Endodermal cell (in vitro differentiated cells): Measurements from ENCODE around the gene TMEM164. TPM values are rescaled to one million over a fixed set of nuclear protein-coding genes. Genes with fewer than 3 reads are reported as not detected.

ENCODE experiments used
- DNase-seq: peaks from one replicate; pipeline ENCODE4 v3.0.0-alpha.2; 2017
- H3K27ac ChIP-seq: 2 replicates; pipeline ENCODE4 v1.5.1; 2013; ENCODE audit warnings: mild to moderate bottlenecking, low read depth, low read length, moderate library complexity
- H3K27me3 ChIP-seq: 2 replicates; pipeline ENCODE4 v1.6.1; 2013; ENCODE audit warnings: mild to moderate bottlenecking, low read length, moderate library complexity; ENCODE audit not compliant: insufficient read depth, control insufficient read depth, poor library complexity, severe bottlenecking
- H3K36me3 ChIP-seq: 2 replicates; pipeline ENCODE4 v1.7.0; 2013; ENCODE audit warnings: mild to moderate bottlenecking, low read length, moderate library complexity; ENCODE audit not compliant: control insufficient read depth, insufficient read depth
- H3K4me1 ChIP-seq: one replicate; pipeline ENCODE4 v1.7.0; 2013; ENCODE audit warnings: low read length; ENCODE audit not compliant: control insufficient read depth, insufficient read depth
- H3K4me3 ChIP-seq: 2 replicates; pipeline ENCODE4 v1.5.1; 2013; ENCODE audit warnings: mild to moderate bottlenecking, low read length, moderate library complexity
- H3K9ac ChIP-seq: 2 replicates; pipeline ENCODE4 v1.6.1; 2013; ENCODE audit warnings: mild to moderate bottlenecking, low read length, moderate library complexity; ENCODE audit not compliant: poor library complexity, severe bottlenecking; ENCODE audit errors: extremely low read depth
- H3K9me3 ChIP-seq: 2 replicates; pipeline ENCODE4 v1.6.1; 2013; ENCODE audit warnings: mild to moderate bottlenecking, low read length, moderate library complexity; ENCODE audit not compliant: control insufficient read depth
- H3K27ac Mint-ChIP-seq: 2 replicates; pipeline ENCODE4 v1.8.0; 2020; ENCODE audit warnings: mixed read lengths
- H3K27me3 Mint-ChIP-seq: 2 replicates; pipeline ENCODE4 v1.8.0; 2021; ENCODE audit warnings: mild to moderate bottlenecking, mixed read lengths; ENCODE audit not compliant: insufficient read depth
- H3K36me3 Mint-ChIP-seq: 2 replicates; pipeline ENCODE4 v1.8.0; 2020; ENCODE audit warnings: low read depth, mixed read lengths
- H3K4me1 Mint-ChIP-seq: 2 replicates; pipeline ENCODE4 v1.8.0; 2020; ENCODE audit warnings: mixed read lengths
- H3K4me3 Mint-ChIP-seq: 2 replicates; pipeline ENCODE4 v1.8.0; 2020; ENCODE audit warnings: mild to moderate bottlenecking, moderate library complexity, mixed read lengths
- H3K9me3 Mint-ChIP-seq: 2 replicates; pipeline ENCODE4 v1.8.0; 2020; ENCODE audit warnings: mild to moderate bottlenecking, mixed read lengths
- WGBS, 2 experiments: methylation state at CpG; one replicate each; pipeline versions ENCODE4 v1.1.5 to v1.1.7; 2013; ENCODE audit warnings: missing lambda C conversion rate in 2 of 2, mixed read lengths in 1 of 2; ENCODE audit not compliant: insufficient coverage in 1 of 2, insufficient read length in 1 of 2; 5-methylcytosine and 5-hydroxymethylcytosine counted together
- total RNA-seq, 2 donors: library from RNA; stranded (reverse); fragmentation: NEBNext Ultra II Directional in 1 of 2; extraction: Animal tissue kit (Norgen Biotek cat#: 25700) in 1 of 2; gene quantifications; 2 replicates in 1 of 2; 3 replicates in 1 of 2; pipeline ENCODE4 v1.2.1, GENCODE V29; 2021
- TF ChIP-seq, protein P1 (sequence below): fragments of 200-600 bp; sonication (generic); conservative IDR thresholded peaks from 2 replicates; pipeline ENCODE4 v1.5.0; 2021; ENCODE audit warnings: antibody characterized with exemption, mild to moderate bottlenecking

The TMEM164 gene
- total RNA-seq, 2 donors from 2014 or later = 30.4 to 50.7 TPM

DNA sequence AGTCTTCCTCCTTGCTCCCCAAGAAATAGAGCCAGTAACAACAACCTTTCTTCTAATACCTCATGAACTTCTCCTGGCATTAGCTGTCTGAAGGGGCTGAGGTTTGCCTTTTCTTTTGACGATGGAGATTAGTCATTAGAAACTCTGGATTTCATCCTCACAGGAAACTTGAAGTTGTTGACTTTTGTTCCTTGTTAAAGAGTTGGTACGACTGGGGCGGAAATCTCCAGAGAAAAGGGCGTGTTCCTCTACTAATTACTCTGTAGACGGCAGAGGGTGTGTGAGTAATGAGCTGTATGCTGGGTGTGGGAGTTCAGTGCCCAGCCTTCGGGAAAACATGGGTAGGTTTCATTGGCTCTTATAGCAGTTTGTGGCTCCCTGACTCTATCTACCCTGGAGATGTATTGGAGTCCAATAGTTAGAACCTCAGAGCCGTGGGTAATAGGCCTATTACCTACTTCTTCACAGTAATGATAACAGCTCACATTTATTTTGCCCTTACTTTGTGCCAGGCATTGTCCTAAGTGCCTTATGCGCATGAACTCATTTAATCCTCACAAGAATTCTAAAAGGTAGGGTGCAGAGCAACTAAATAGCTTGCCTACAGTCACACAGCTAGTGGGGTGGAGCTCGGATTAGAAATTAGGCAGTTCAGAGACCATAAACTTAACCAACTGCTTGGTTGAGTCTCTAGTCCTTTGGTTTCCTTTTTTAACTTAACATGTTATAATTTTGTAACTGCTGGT is 23.4 kb downstream of the TMEM164 start:
- H3K4me1 ChIP-seq = no peaks in the 10 kb centered on the region
- H3K27ac ChIP-seq = no peak overlapping the region
- H3K9ac ChIP-seq = no peak overlapping the region
- no peaks in the 10 kb centered on the region for H3K9me3 Mint-ChIP-seq
- H3K36me3 ChIP-seq = no peaks in the 10 kb centered on the region
- no peaks in the 10 kb centered on the region for H3K27me3 Mint-ChIP-seq
- WGBS, 2 experiments = 80 to 87% methylated on average over 1 to 9 of the region's 9 CpGs
- H3K27me3 ChIP-seq = no peaks in the 10 kb centered on the region
- peaks cover 16% of the 10 kb centered on the region for H3K4me1 Mint-ChIP-seq
- no peak overlapping the region for H3K27ac Mint-ChIP-seq
- no peak overlapping the region for H3K4me3 ChIP-seq
- H3K4me3 Mint-ChIP-seq = no peak overlapping the region
- TF ChIP-seq, protein P1, sequence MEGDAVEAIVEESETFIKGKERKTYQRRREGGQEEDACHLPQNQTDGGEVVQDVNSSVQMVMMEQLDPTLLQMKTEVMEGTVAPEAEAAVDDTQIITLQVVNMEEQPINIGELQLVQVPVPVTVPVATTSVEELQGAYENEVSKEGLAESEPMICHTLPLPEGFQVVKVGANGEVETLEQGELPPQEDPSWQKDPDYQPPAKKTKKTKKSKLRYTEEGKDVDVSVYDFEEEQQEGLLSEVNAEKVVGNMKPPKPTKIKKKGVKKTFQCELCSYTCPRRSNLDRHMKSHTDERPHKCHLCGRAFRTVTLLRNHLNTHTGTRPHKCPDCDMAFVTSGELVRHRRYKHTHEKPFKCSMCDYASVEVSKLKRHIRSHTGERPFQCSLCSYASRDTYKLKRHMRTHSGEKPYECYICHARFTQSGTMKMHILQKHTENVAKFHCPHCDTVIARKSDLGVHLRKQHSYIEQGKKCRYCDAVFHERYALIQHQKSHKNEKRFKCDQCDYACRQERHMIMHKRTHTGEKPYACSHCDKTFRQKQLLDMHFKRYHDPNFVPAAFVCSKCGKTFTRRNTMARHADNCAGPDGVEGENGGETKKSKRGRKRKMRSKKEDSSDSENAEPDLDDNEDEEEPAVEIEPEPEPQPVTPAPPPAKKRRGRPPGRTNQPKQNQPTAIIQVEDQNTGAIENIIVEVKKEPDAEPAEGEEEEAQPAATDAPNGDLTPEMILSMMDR = no peak
- peaks cover 19% of the 10 kb centered on the region for H3K36me3 Mint-ChIP-seq
- no peaks in the 10 kb centered on the region for H3K9me3 ChIP-seq
- DNase-seq = no peak

DNA sequence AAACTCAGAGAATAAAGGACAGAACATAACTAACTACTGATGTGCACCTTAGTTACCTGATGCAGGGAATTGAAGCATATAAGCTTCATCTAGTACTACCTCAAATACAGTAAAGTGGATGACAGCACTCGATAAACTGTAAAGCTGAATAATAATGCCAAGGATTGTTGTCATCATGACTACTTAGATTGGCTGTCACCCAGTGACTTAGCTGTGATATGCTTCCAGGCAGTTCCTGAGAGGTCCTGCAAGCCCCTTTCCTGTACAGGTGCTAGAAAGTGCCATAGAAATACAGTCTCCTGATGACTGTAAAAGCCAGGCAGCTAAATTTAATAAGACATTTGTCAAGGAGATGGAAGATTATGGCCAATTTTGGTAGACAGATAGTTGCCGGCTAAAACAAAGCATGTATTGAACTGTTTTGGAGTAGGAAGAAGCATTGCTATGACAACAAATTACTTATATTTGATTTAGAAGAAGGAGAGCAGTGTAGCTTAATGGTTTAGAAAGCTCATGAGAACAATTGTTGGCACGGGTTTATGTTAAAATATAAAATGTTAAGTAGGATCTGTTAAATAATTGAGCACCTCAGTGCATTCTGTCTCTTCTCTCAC is 29.7 kb downstream of the TMEM164 start:
- no peak overlapping the region for H3K4me3 ChIP-seq
- H3K4me1 ChIP-seq = no peaks in the 10 kb centered on the region
- H3K36me3 Mint-ChIP-seq = peaks cover 6% of the 10 kb centered on the region
- H3K27me3 ChIP-seq = no peaks in the 10 kb centered on the region
- H3K27me3 Mint-ChIP-seq = no peaks in the 10 kb centered on the region
- H3K4me1 Mint-ChIP-seq = peaks cover 20% of the 10 kb centered on the region
- H3K4me3 Mint-ChIP-seq = no peak overlapping the region
- 92 to 96% methylated on average over 2 of the region's 3 CpGs for WGBS, 2 experiments
- no peaks in the 10 kb centered on the region for H3K36me3 ChIP-seq
- no peaks in the 10 kb centered on the region for H3K9me3 ChIP-seq
- no peak overlapping the region for H3K27ac Mint-ChIP-seq
- no peak overlapping the region for H3K27ac ChIP-seq
- TF ChIP-seq, protein P1 = no peak
- no peak overlapping the region for H3K9ac ChIP-seq
- no peaks in the 10 kb centered on the region for H3K9me3 Mint-ChIP-seq
- DNase-seq = no peak

DNA sequence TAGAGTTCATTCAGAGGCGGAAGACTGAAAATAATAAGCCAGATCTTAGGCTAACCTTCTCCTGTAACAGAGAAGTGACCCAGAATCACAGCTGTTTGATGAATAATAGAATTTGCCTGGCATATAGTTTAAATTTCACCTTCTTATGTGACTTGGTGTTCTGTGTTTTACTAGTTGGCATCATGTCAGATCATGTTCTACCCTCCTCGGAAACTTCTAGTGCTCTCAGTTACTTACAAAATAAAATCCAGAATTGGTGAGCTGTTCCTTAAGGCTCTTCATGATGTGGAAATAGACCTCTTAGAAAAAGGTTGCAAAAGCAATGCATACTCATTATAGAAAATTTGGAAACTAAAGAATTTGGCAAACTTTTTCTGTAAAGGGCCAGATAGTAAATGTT is 31.1 kb downstream of the TMEM164 start:
- Mint-ChIP-seq H3K27me3 (no peaks in the 10 kb centered on the region), H3K36me3 (peaks cover 6% of the 10 kb centered on the region), H3K27ac (no peak overlapping the region), H3K4me1 (peaks cover 24% of the 10 kb centered on the region), H3K4me3 (no peak overlapping the region), H3K9me3 (no peaks in the 10 kb centered on the region)
- 100% methylated on average over 1 of the region's 2 CpGs; no CpG with 5 or more reads in 1 of the 2 experiments for WGBS, 2 experiments
- Histone ChIP-seq H3K4me1 (no peaks in the 10 kb centered on the region), H3K9me3 (no peaks in the 10 kb centered on the region), H3K27me3 (no peaks in the 10 kb centered on the region), H3K36me3 (no peaks in the 10 kb centered on the region), H3K27ac (no peak overlapping the region), H3K9ac (no peak overlapping the region), H3K4me3 (no peak overlapping the region)
- TF ChIP-seq, protein P1 = no peak
- no peak for DNase-seq
